AG09319 (cell line): ENCODE data around the gene GNAZ.

Experiments
- DNase-seq: peaks from one replicate; pipeline ENCODE4 v3.0.0-alpha.2; 2010; ENCODE audit warnings: low read depth; ENCODE audit errors: extremely low read depth
- CTCF ChIP-seq: IDR thresholded peaks from 2 replicates; pipeline ENCODE4 v1.5.1; 2011; ENCODE audit warnings: low read depth, mild to moderate bottlenecking, inconsistent platforms, low read length, moderate library complexity

GNAZ gene

GRCh38 chr22:23031786-23032185 lies 38.5 kb upstream of the GNAZ start:
- no peak for DNase-seq
- TF ChIP-seq CTCF, result no peak

- no peak for DNase-seq
- TF ChIP-seq CTCF, result no peak
Observed at GRCh38 chr22:23032658-23033057, 37.7 kb upstream of the GNAZ start.

- no peak for DNase-seq
- TF ChIP-seq CTCF, result no peak
Observed at GRCh38 chr22:23033116-23033905, 37.0 kb upstream of the GNAZ start.

- DNase-seq, result no peak
- TF ChIP-seq CTCF, result no peak
Observed at GRCh38 chr22:23034621-23035556, 35.4 kb upstream of the GNAZ start.

GRCh38 chr22:23035557-23036277 lies 34.6 kb upstream of the GNAZ start:
- DNase-seq, result no peak
- TF ChIP-seq CTCF, result no peak

GRCh38 chr22:23036684-23037428 lies 33.5 kb upstream of the GNAZ start:
- DNase-seq, result peak; percentile 25
- TF ChIP-seq CTCF, result no peak
